Ishikawa (cell line): ENCODE results near the gene SLC24A4.

Experiments used
- CEBPB ChIP-seq: IDR thresholded peaks from 2 replicates; pipeline ENCODE4 v1.6.1; 2012
- CREB1 ChIP-seq: IDR thresholded peaks from 2 replicates; pipeline ENCODE4 v1.6.1; 2012; ENCODE audit warnings: low read depth
- EGR1 ChIP-seq: IDR thresholded peaks from 2 replicates; pipeline ENCODE4 v1.6.1; 2012
- EP300 ChIP-seq: IDR thresholded peaks from 2 replicates; pipeline ENCODE4 v1.6.1; 2012; ENCODE audit warnings: borderline replicate concordance
- FOXM1 ChIP-seq: IDR thresholded peaks from 2 replicates; pipeline ENCODE4 v1.6.1; 2012; ENCODE audit warnings: low read depth, borderline replicate concordance
- MAX ChIP-seq: IDR thresholded peaks from 2 replicates; pipeline ENCODE4 v1.6.1; 2012
- NFIC ChIP-seq: IDR thresholded peaks from 2 replicates; pipeline ENCODE4 v1.6.1; 2012
- RAD21 ChIP-seq: IDR thresholded peaks from 2 replicates; pipeline ENCODE4 v1.6.1; 2012; ENCODE audit warnings: low read depth
- TAF1 ChIP-seq: IDR thresholded peaks from 2 replicates; pipeline ENCODE4 v1.6.1; 2012; ENCODE audit warnings: low read depth, mild to moderate bottlenecking
- TCF12 ChIP-seq: IDR thresholded peaks from 2 replicates; pipeline ENCODE4 v1.6.1; 2012; ENCODE audit warnings: low read depth
- TEAD4 ChIP-seq: IDR thresholded peaks from 2 replicates; pipeline ENCODE4 v1.6.1; 2012
- USF1 ChIP-seq: IDR thresholded peaks from 2 replicates; pipeline ENCODE4 v1.6.1; 2012
- YY1 ChIP-seq: IDR thresholded peaks from 2 replicates; pipeline ENCODE4 v1.6.1; 2012; ENCODE audit warnings: low read depth
- ZBTB7A ChIP-seq: IDR thresholded peaks from 2 replicates; pipeline ENCODE4 v1.6.1; 2012; ENCODE audit warnings: low read depth
- TF ChIP-seq, protein P1 (sequence below): IDR thresholded peaks from 2 replicates; pipeline ENCODE4 v1.6.1; 2012; ENCODE audit warnings: low read depth, mild to moderate bottlenecking

Gene SLC24A4

DNA sequence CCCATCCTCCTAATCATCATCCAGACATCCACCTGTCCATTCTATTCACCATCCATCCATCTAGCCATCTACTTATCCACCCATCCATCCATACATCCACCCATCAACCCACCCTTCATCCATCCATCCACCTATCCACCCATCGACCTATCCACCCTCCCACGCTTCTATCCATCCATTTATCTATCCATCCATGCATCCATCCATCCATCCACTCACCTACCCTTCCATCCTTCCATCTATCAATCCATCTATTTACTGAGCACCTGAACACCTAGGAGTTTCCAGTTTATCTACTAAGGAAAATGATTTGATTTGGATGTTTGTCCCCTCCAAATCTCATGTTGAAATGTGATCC, 198.1 kb downstream of the SLC24A4 start:
- no peak for TF ChIP-seq ZBTB7A
- TF ChIP-seq, protein P1, sequence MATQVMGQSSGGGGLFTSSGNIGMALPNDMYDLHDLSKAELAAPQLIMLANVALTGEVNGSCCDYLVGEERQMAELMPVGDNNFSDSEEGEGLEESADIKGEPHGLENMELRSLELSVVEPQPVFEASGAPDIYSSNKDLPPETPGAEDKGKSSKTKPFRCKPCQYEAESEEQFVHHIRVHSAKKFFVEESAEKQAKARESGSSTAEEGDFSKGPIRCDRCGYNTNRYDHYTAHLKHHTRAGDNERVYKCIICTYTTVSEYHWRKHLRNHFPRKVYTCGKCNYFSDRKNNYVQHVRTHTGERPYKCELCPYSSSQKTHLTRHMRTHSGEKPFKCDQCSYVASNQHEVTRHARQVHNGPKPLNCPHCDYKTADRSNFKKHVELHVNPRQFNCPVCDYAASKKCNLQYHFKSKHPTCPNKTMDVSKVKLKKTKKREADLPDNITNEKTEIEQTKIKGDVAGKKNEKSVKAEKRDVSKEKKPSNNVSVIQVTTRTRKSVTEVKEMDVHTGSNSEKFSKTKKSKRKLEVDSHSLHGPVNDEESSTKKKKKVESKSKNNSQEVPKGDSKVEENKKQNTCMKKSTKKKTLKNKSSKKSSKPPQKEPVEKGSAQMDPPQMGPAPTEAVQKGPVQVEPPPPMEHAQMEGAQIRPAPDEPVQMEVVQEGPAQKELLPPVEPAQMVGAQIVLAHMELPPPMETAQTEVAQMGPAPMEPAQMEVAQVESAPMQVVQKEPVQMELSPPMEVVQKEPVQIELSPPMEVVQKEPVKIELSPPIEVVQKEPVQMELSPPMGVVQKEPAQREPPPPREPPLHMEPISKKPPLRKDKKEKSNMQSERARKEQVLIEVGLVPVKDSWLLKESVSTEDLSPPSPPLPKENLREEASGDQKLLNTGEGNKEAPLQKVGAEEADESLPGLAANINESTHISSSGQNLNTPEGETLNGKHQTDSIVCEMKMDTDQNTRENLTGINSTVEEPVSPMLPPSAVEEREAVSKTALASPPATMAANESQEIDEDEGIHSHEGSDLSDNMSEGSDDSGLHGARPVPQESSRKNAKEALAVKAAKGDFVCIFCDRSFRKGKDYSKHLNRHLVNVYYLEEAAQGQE: no peak
- TF ChIP-seq MAX: no peak
- no peak for TF ChIP-seq RAD21
- no peak for TF ChIP-seq TEAD4
- no peak for TF ChIP-seq FOXM1
- no peak for TF ChIP-seq TCF12
- no peak for TF ChIP-seq EP300
- TF ChIP-seq USF1: no peak
- no peak for TF ChIP-seq TAF1
- no peak for TF ChIP-seq NFIC
- TF ChIP-seq CREB1: no peak
- TF ChIP-seq YY1: no peak
- no peak for TF ChIP-seq CEBPB
- TF ChIP-seq EGR1: no peak

- TF ChIP-seq TCF12 (no peak), TEAD4 (no peak), YY1 (no peak), TAF1 (no peak), EGR1 (no peak), USF1 (no peak), RAD21 (no peak), CEBPB (no peak), MAX (no peak)
Observed at GRCh38 chr14:92523752-92524151, 200.8 kb downstream of the SLC24A4 start.

DNA sequence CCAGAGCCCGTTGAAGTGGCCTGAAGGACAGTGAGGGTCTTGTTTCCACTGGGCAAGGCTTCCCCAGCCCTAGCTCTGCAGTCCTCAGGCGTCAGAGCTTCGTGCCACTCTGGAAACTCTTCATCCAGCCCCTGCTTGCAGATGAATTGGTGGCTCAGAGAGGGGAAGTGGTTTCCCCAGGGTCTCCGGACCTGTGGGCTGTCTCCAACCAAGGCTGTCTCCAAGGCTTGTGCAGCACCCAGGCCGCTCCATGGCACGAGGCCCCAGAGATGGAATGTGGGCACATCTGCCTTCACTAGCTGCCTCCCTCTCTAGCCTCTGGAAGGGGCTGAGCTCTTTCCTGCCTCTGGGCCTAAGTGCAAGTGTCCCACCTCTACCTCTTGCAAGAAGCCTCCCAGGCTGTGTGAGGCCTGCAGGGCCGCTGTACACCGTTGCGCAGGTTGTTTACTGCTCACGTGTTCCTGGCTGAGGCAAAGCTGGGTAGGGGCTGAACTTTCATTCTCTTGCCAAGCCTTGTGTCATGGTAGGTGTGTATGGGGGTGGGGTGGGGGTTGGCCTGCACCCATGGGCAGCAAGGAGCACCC, 201.7 kb downstream of the SLC24A4 start:
- no peak for TF ChIP-seq ZBTB7A
- no peak for TF ChIP-seq FOXM1
- TF ChIP-seq EP300: no peak
- no peak for TF ChIP-seq CEBPB
- no peak for TF ChIP-seq NFIC
- TF ChIP-seq EGR1: no peak

DNA sequence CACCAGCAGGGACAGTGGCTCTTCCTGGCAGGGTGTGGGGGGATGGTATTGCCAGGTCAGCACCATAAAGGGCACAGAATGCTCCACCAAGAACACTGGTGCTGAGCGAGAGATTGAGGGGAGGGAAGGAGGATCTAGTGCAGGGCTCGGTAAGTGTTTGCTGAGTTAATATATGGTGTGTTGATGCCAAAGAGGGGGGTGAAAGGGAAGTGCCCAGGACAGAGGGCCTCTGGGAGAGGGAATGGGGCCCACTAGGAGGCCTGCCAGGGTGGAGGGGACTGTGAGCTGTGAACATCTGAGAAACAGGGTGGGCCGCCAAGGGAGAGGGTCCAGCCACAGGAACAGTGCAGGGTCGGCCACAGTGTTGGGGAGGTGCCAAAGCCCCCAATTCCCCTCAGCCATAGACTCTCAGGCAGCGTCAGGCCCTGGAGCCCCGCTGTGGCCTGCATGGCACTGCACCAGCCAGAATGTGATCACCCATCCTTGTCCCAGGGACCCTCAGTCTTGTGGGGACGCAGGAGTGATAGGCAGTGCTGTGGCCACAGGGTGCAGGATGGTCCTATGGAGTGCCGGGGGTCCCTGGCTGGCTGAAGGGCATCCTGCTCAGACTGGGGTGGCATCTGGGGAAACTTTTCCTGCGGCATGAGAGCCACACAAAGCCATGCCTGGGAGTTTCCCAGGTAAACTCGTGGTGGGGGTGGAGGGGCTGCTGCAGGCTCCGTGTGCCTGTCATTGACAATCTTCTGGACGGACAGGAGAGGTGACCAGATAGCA, 202.5 kb downstream of the SLC24A4 start:
- TF ChIP-seq EGR1 (no peak), RAD21 (no peak), USF1 (no peak), CREB1 (no peak), TCF12 (no peak), ZBTB7A (no peak), NFIC (no peak), EP300 (no peak), MAX (no peak), CEBPB (no peak)

GRCh38 chr14:92527721-92528120, 204.8 kb downstream of the SLC24A4 start:
- TF ChIP-seq EP300: no peak
- TF ChIP-seq RAD21: no peak
- TF ChIP-seq TEAD4: no peak
- no peak for TF ChIP-seq FOXM1
- TF ChIP-seq TAF1: no peak
- no peak for TF ChIP-seq EGR1
- TF ChIP-seq NFIC: no peak
- TF ChIP-seq TCF12: no peak
- TF ChIP-seq USF1: no peak
- TF ChIP-seq CEBPB: no peak
- TF ChIP-seq YY1: no peak
- no peak for TF ChIP-seq CREB1
- no peak for TF ChIP-seq ZBTB7A
- TF ChIP-seq MAX: no peak
- TF ChIP-seq, protein P1: no peak
